Activated CD8-positive, alpha-beta T cell treated with anti-CD3 and anti-CD28 coated beads, Interleukin-2, amount 10 ng/mL, durations not matched to agents 7 days and 5 days (primary cell): ENCODE measurements around the gene IDUA. TPM values are rescaled to one million over a fixed set of nuclear protein-coding genes. Genes with fewer than 3 reads are reported as not detected.

Experiments used
- ATAC-seq: fragments of 150-1000 bp; cut with Tn5 transposase; one replicate; pipeline ENCODE4 v1.10.0; 2021; ENCODE audit warnings: moderate library complexity
- CTCF ChIA-PET: fragments of 350-600 bp; sonication (Branson Sonifier 250); formaldehyde crosslinking; loops from one replicate; lab custom pipeline; 2021; ENCODE audit warnings: antibody characterized with exemption; lab: Charles Lee
- POLR2A ChIA-PET: fragments of 350-600 bp; sonication (Branson Sonifier 250); formaldehyde crosslinking; loops from one replicate; lab custom pipeline; 2021; ENCODE audit warnings: antibody characterized with exemption; lab: Charles Lee
- DNase-seq: peaks from one replicate; pipeline ENCODE4 v3.0.0-alpha.2; 2020
- H3K27ac Mint-ChIP-seq: one replicate; pipeline ENCODE4 v1.8.0; 2021; ENCODE audit warnings: mild to moderate bottlenecking, mixed read lengths
- H3K27me3 Mint-ChIP-seq: one replicate; pipeline ENCODE4 v1.8.0; 2021; ENCODE audit warnings: low read depth, mixed read lengths
- H3K36me3 Mint-ChIP-seq: one replicate; pipeline ENCODE4 v1.8.0; 2021; ENCODE audit warnings: low read depth, mixed read lengths
- H3K4me1 Mint-ChIP-seq: one replicate; pipeline ENCODE4 v1.8.0; 2021; ENCODE audit warnings: low read depth, mixed read lengths
- H3K4me3 Mint-ChIP-seq: one replicate; pipeline ENCODE4 v1.8.0; 2021; ENCODE audit warnings: mild to moderate bottlenecking, mixed read lengths
- H3K9me3 Mint-ChIP-seq: one replicate; pipeline ENCODE4 v1.8.0; 2022; ENCODE audit warnings: mixed read lengths; ENCODE audit not compliant: insufficient read depth
- total RNA-seq, 2 experiments: library from RNA; stranded (reverse); gene quantifications; one replicate each; pipeline ENCODE4 v1.2.3, GENCODE V29; 2021

IDUA gene
- total RNA-seq, 2 experiments from 2014 or later, result 19.0 to 20.9 TPM

DNA sequence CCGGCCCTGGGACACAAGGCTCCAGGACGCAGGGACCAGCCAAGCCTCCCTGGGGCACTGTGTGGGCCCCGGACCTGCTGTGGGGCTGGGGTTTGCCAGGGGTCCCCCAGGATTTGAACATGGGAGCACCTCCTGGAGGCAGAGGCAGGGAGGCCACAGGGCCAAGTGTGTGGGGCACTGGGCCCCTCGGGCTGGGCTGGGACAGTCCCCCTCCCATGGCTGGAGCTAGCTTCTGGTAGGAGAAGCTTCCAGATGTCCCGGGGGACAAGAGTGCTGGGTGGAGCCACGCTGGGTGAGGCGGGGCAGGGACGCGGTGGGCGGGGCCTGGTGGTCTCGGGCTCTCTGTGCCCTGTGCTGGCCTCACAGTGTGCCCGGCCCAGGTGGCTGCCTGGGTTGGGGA, 43.2 kb downstream of the IDUA start:
- Mint-ChIP-seq H3K9me3 (no peaks in the 10 kb centered on the region), H3K4me3 (no peak overlapping the region), H3K4me1 (peaks cover 7% of the 10 kb centered on the region), H3K36me3 (peaks cover 4% of the 10 kb centered on the region), H3K27ac (no peak overlapping the region), H3K27me3 (no peaks in the 10 kb centered on the region)
- ATAC-seq, result no peak
- DNase-seq, result no peak
- POLR2A ChIA-PET, result no interaction called here
- CTCF ChIA-PET, result no interaction called here

DNA sequence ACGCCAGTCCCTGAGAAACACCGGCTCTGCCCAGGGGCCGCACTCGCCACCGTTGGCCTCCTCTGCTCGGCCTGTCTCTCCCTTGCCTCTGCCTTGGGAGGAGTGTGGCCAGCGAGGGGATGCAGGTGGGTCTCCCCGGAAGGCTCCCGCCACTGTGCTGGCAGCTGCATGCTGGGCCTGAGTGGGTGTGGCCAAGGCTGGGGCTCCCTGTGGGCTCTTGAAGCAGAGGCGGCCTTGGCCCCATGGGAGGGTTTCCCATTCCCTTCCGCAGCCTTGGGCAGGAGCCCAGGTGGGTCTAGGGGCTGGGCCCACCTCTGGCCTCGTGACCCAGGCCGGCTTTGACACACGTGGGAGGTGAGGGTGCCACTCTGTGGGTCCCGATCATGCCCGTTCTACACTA, 43.7 kb downstream of the IDUA start:
- no peaks in the 10 kb centered on the region for H3K36me3 Mint-ChIP-seq
- H3K4me3 Mint-ChIP-seq, result no peak overlapping the region
- ChIA-PET CTCF (no interaction called here), POLR2A (no interaction called here)
- no peaks in the 10 kb centered on the region for H3K9me3 Mint-ChIP-seq
- no peak overlapping the region for H3K27ac Mint-ChIP-seq
- DNase-seq (no peak), ATAC-seq (no peak)
- H3K4me1 Mint-ChIP-seq, result peaks cover 6% of the 10 kb centered on the region
- H3K27me3 Mint-ChIP-seq, result no peaks in the 10 kb centered on the region

DNA sequence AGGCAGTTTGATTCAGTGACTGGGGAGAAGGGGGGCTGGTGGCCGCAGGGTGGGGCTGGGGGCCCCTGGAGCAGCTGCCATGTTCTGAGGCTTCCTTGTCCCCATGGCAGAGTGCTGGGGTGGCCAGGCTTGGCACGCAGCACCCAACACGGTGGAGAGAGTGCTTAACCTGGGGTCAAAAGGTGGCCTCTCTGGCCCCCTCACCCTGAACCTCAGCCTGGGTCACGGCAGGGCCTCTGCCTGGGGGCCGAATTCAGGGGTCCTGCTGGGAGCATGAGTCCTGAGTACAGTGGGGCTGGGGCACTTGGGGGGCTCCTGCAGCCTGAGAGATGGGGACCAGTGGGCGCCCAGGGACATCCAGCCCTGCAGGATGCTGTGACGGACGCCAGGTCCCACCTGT, 44.5 kb downstream of the IDUA start:
- H3K27me3 Mint-ChIP-seq, result no peaks in the 10 kb centered on the region
- H3K4me1 Mint-ChIP-seq, result no peaks in the 10 kb centered on the region
- DNase-seq (no peak), ATAC-seq (no peak)
- no peak overlapping the region for H3K27ac Mint-ChIP-seq
- no peak overlapping the region for H3K4me3 Mint-ChIP-seq
- H3K36me3 Mint-ChIP-seq, result no peaks in the 10 kb centered on the region
- CTCF ChIA-PET, result no interaction called here
- H3K9me3 Mint-ChIP-seq, result no peaks in the 10 kb centered on the region
- POLR2A ChIA-PET, result no interaction called here

DNA sequence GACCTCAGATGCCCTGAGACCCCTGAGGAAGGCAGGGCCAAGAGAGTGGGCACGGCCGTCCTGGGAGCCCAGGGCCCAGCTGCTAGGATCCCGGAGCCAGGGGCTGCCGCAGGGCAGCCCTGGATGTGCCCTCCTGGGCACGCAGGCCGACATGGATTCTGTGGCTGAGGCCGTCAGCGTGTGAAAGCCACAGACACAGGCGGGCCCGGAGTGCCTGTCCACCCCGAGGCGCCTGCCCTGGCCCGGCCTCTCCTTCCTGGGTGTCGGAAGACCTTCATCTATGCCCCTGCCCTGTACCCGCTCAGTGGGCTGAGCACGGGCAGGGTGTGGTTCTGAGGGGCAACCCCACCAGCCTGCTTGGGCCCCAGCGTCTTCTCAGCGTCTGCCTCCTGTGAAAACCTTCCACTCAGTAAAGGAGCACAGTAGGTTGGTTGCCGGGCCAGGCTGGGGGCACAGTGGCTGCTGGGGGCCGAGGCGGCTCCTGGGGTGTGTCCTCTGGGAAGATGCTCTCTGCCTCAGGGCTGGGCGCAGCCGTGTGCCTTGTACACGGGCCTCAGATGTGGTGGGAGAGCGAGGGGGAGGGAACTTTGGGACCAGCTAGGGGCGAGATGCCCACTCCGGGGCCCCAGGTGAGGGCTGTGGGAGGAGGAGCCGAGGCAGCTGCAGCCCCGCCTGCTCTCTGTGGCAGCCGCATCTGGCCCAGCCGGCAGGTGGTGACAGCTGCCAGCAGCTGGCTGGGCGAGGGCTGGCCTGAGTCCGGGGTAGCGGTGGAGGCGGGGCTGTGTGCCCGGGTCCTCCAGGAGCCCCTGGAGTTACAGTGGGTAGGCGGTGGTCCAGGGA, 45.3 kb downstream of the IDUA start:
- Mint-ChIP-seq H3K27ac (no peak overlapping the region), H3K9me3 (no peaks in the 10 kb centered on the region), H3K4me3 (no peak overlapping the region), H3K27me3 (no peaks in the 10 kb centered on the region), H3K4me1 (no peaks in the 10 kb centered on the region), H3K36me3 (no peaks in the 10 kb centered on the region)
- CTCF ChIA-PET, result no interaction called here
- ATAC-seq (no peak), DNase-seq (no peak)
- POLR2A ChIA-PET, result no interaction called here

- ATAC-seq (no peak), DNase-seq (no peak)
- Mint-ChIP-seq H3K27me3 (no peaks in the 10 kb centered on the region), H3K27ac (no peak overlapping the region), H3K9me3 (no peaks in the 10 kb centered on the region), H3K4me3 (no peak overlapping the region), H3K4me1 (no peaks in the 10 kb centered on the region), H3K36me3 (no peaks in the 10 kb centered on the region)
- CTCF ChIA-PET, result no interaction called here
- POLR2A ChIA-PET, result no interaction called here
These were observed 46.0 kb downstream of the IDUA start for GRCh38 chr4:1032861-1033260.

- Mint-ChIP-seq H3K27me3 (no peaks in the 10 kb centered on the region), H3K9me3 (no peaks in the 10 kb centered on the region), H3K27ac (no peak overlapping the region), H3K36me3 (no peaks in the 10 kb centered on the region), H3K4me1 (no peaks in the 10 kb centered on the region), H3K4me3 (no peak overlapping the region)
- ATAC-seq, result no peak
- DNase-seq, result no peak
- ChIA-PET POLR2A (no interaction called here), CTCF (no interaction called here)
These were observed 47.2 kb downstream of the IDUA start for GRCh38 chr4:1033840-1034551.

GRCh38 chr4:1035510-1035909, 48.7 kb downstream of the IDUA start:
- ATAC-seq (no peak), DNase-seq (no peak)
- no peaks in the 10 kb centered on the region for H3K27me3 Mint-ChIP-seq
- no peaks in the 10 kb centered on the region for H3K4me1 Mint-ChIP-seq
- POLR2A ChIA-PET, result no interaction called here
- CTCF ChIA-PET, result no interaction called here
- no peak overlapping the region for H3K4me3 Mint-ChIP-seq
- no peak overlapping the region for H3K27ac Mint-ChIP-seq
- H3K9me3 Mint-ChIP-seq, result no peaks in the 10 kb centered on the region
- no peaks in the 10 kb centered on the region for H3K36me3 Mint-ChIP-seq

- ChIA-PET CTCF (no interaction called here), POLR2A (no interaction called here)
- Mint-ChIP-seq H3K27me3 (no peaks in the 10 kb centered on the region), H3K27ac (no peak overlapping the region), H3K4me1 (no peaks in the 10 kb centered on the region), H3K9me3 (no peaks in the 10 kb centered on the region), H3K4me3 (no peak overlapping the region), H3K36me3 (no peaks in the 10 kb centered on the region)
- DNase-seq (no peak), ATAC-seq (no peak)
These were observed 49.3 kb downstream of the IDUA start for GRCh38 chr4:1036095-1036494.

DNA sequence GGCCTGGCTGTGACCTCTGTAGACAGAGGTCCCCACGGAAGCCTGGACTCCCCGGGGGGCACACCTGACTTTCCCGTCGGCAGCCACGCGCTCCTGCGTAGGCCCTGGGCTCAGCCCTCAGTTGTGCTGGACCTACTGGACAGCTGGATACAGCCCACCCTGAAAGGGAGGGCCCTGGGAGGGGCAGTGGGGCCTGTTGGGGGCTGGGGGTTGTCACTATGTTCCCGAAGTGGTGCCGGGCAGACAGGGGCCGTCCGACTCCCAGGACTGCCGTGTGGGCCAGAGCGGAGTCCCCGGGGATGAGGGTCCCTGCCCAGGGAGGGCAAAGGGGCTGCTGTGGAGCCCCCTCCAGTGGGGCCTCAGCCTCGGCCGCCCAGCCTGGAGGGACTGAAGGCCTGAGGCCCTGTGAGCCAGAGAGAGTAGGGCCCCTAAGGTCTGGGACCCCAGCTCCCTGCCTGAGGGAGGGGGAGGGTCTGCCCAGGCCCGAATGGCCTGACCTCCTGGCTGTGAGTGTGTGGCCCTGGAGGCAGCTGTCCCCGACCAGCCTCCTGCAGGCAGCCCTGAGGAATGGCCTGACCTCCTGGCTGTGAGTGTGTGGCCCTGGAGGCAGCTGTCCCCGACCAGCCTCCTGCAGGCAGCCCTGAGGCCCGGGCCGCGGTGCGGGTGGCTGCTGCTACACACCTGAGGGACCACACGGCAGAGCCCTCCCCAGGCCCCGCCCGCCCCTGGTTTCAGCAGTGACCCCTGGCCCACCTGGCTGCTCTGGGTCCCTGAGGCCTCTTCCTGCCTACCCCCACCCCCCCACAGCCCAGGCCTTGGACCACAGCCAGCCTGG, 50.3 kb downstream of the IDUA start:
- no peak overlapping the region for H3K4me3 Mint-ChIP-seq
- no peaks in the 10 kb centered on the region for H3K9me3 Mint-ChIP-seq
- H3K36me3 Mint-ChIP-seq, result no peaks in the 10 kb centered on the region
- DNase-seq (no peak), ATAC-seq (no peak)
- ChIA-PET CTCF (no interaction called here), POLR2A (no interaction called here)
- no peaks in the 10 kb centered on the region for H3K27me3 Mint-ChIP-seq
- H3K27ac Mint-ChIP-seq, result no peak overlapping the region
- H3K4me1 Mint-ChIP-seq, result no peaks in the 10 kb centered on the region

- Mint-ChIP-seq H3K4me3 (no peak overlapping the region), H3K27me3 (peaks cover 4% of the 10 kb centered on the region), H3K4me1 (no peaks in the 10 kb centered on the region), H3K9me3 (no peaks in the 10 kb centered on the region), H3K36me3 (no peaks in the 10 kb centered on the region), H3K27ac (no peak overlapping the region)
- ChIA-PET CTCF (no interaction called here), POLR2A (no interaction called here)
- DNase-seq, result no peak
- ATAC-seq, result no peak
These were observed 52.2 kb downstream of the IDUA start for GRCh38 chr4:1038948-1039492.

DNA sequence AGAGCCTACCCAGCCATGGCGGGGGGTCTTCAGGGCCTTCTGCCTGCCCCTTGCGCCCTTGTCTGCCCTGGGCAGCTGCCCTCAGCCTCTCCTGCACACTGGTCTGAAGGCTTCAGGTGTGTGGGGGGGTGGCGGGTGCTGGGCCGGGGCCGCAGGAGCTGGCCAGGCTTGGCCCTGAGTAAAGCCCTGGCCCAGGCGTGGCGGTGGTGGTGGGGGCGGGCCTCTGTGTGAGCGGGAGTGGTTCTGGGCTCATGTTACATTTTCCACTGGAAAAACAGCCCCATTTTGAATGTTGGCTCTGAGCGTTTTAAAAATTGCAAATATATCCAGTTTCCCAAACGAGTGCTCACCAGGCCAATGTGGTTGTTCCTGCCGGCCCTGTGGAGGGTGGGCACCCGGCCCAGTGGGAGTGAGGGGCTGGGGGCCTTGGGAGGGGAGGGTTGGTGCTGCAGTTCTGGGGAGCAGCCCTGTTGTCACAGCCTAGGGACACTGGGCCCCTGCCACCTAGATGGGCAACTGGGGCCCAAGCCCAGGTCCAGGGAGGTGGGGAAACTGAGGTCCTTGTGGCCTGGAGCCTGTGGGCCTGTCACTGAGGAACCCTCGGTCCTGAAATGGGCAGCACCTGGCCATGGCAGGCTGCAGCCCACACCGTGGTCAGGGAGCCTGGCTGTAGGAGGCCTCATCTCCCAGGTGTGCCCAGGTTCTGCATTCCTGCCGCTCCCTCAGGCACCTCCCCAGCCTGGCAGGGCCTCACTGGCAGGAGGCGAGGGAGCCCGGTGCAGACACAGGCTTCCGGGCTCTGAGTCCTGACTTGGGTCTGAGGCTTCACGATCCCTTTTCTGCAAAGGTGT, 52.9 kb downstream of the IDUA start:
- ChIA-PET POLR2A (no interaction called here), CTCF (no interaction called here)
- H3K9me3 Mint-ChIP-seq, result no peaks in the 10 kb centered on the region
- ATAC-seq, result no peak
- no peak for DNase-seq
- peaks cover 4% of the 10 kb centered on the region for H3K27me3 Mint-ChIP-seq
- no peak overlapping the region for H3K4me3 Mint-ChIP-seq
- no peaks in the 10 kb centered on the region for H3K36me3 Mint-ChIP-seq
- no peak overlapping the region for H3K27ac Mint-ChIP-seq
- no peaks in the 10 kb centered on the region for H3K4me1 Mint-ChIP-seq
